GM08714 (cell line): ENCODE measurements around the gene PAX3.
A peak's percentile ranks its signal among the peaks of the same experiment; 100 is the strongest.

Experiments
- H3K4me3 ChIP-seq: fragments of 200-500 bp; sonication (Bioruptor generic); 2 replicates; pipeline ENCODE4 v1.5.1; 2014; ENCODE audit warnings: mild to moderate bottlenecking, low read length, inconsistent platforms
- ZNF274 ChIP-seq: IDR thresholded peaks from 2 replicates; pipeline ENCODE4 v1.6.1; 2012; ENCODE audit warnings: mild to moderate bottlenecking, low read depth, low read length

The PAX3 gene

GRCh38 chr2:222298311-222299150 is at the start of gene PAX3:
TSS of gene PAX3 (minus strand) at chr2:222298998. CDS start at chr2:222298615, 383 bp downstream.
- TF ChIP-seq ZNF274: no peak
- H3K4me3 ChIP-seq: peak within 1 kb of the TSS; percentile 15

- no peak overlapping the region for H3K4me3 ChIP-seq
- TF ChIP-seq ZNF274: no peak
These were observed 42.5 kb upstream of the PAX3 start for GRCh38 chr2:222341331-222341730.

- TF ChIP-seq ZNF274: no peak
- no peak overlapping the region for H3K4me3 ChIP-seq
These were observed 39.6 kb upstream of the PAX3 start for GRCh38 chr2:222338374-222338773.

GRCh38 chr2:222336931-222337330 is 38.1 kb upstream of the PAX3 start:
- no peak for TF ChIP-seq ZNF274

GRCh38 chr2:222336442-222336841 is 37.6 kb upstream of the PAX3 start:
- H3K4me3 ChIP-seq: no peak overlapping the region
- no peak for TF ChIP-seq ZNF274

More at GRCh38 chr2:222336931-222337330, 38.1 kb upstream of the PAX3 start:
- H3K4me3 ChIP-seq: no peak overlapping the region

GRCh38 chr2:222334914-222335313 is 36.1 kb upstream of the PAX3 start:
- no peak for TF ChIP-seq ZNF274
- no peak overlapping the region for H3K4me3 ChIP-seq

GRCh38 chr2:222333397-222333796 is 34.6 kb upstream of the PAX3 start:
- TF ChIP-seq ZNF274: no peak
- H3K4me3 ChIP-seq: no peak overlapping the region

GRCh38 chr2:222332116-222332515 is 33.3 kb upstream of the PAX3 start:
- no peak for TF ChIP-seq ZNF274

GRCh38 chr2:222330910-222331309 is 32.1 kb upstream of the PAX3 start:
- no peak overlapping the region for H3K4me3 ChIP-seq
- no peak for TF ChIP-seq ZNF274

More at GRCh38 chr2:222332116-222332515, 33.3 kb upstream of the PAX3 start:
- no peak overlapping the region for H3K4me3 ChIP-seq

GRCh38 chr2:222322236-222322635 is 23.4 kb upstream of the PAX3 start:
- no peak for TF ChIP-seq ZNF274
- no peak overlapping the region for H3K4me3 ChIP-seq

GRCh38 chr2:222320436-222321395 is 21.9 kb upstream of the PAX3 start:
- peak overlapping the region; percentile 65; the same call in 1 of the 2 replicates for H3K4me3 ChIP-seq
- no peak for TF ChIP-seq ZNF274

GRCh38 chr2:222319586-222320435 is 21.0 kb upstream of the PAX3 start:
- H3K4me3 ChIP-seq: peak overlapping the region; percentile 65; the same call in 1 of the 2 replicates
- no peak for TF ChIP-seq ZNF274

- H3K4me3 ChIP-seq: peak overlapping the region; percentile 65
- TF ChIP-seq ZNF274: no peak
These were observed 20.2 kb upstream of the PAX3 start for GRCh38 chr2:222318712-222319585.
